K562 (cell line): ENCODE data around the gene TCF7. TPM values are rescaled to one million over a fixed set of nuclear protein-coding genes. Genes with fewer than 3 reads are reported as not detected.

Source experiments
- CC2D1A ChIP-seq: fragments of 450-650 bp; IDR thresholded peaks from 2 replicates; pipeline ENCODE4 v1.6.1; 2017; ENCODE audit warnings: mild to moderate bottlenecking
- CCAR2 ChIP-seq: fragments of 200-400 bp; formaldehyde crosslinking; IDR thresholded peaks from 2 replicates; pipeline ENCODE4 v1.6.1; 2017; ENCODE audit warnings: mild to moderate bottlenecking, low read depth, low read length
- CEBPG ChIP-seq, 3 experiments: fragments of 200-800 bp in 1 of 3; sonication (Bioruptor generic) in 1 of 3; sonication (generic) in 1 of 3; formaldehyde crosslinking in 1 of 3; IDR thresholded peaks in 2 of 3; conservative IDR thresholded peaks in 1 of 3; 2 replicates each; pipeline versions ENCODE4 v1.6.1 to v1.8.0; 2016 to 2022; ENCODE audit warnings: missing compliant biosample characterization in 2 of 3, missing genetic modification characterization in 2 of 3, mild to moderate bottlenecking in 1 of 3, missing genetic modification reagents in 1 of 3
- HNRNPL ChIP-seq: fragments of 200-400 bp; formaldehyde crosslinking; IDR thresholded peaks from 2 replicates; pipeline ENCODE4 v1.6.1; 2017; ENCODE audit warnings: low read depth, mild to moderate bottlenecking, low read length
- LEF1 ChIP-seq: fragments of 450-650 bp; IDR thresholded peaks from 2 replicates; pipeline ENCODE4 v1.6.1; 2016; ENCODE audit warnings: mild to moderate bottlenecking
- MTA3 ChIP-seq: fragments of 450-650 bp; formaldehyde crosslinking; IDR thresholded peaks from 2 replicates; pipeline ENCODE4 v1.6.1; 2017; ENCODE audit warnings: mild to moderate bottlenecking, borderline replicate concordance
- MYNN ChIP-seq, 2 experiments: sonication (generic); formaldehyde crosslinking in 1 of 2; IDR thresholded peaks; 2 replicates each; pipeline versions ENCODE4 v1.5.0 to v1.6.1; 2016 to 2020; ENCODE audit warnings: antibody characterized with exemption in 1 of 2, missing genetic modification reagents in 1 of 2
- SREBF1 ChIP-seq: fragments of 150-350 bp; IDR thresholded peaks from 2 replicates; pipeline ENCODE4 v1.6.1; 2014; ENCODE audit warnings: antibody characterized with exemption, low read depth, low read length, borderline replicate concordance
- ZNF224 ChIP-seq: sonication (generic); formaldehyde crosslinking; IDR thresholded peaks from 2 replicates; pipeline ENCODE4 v1.8.0; 2022; ENCODE audit warnings: mild to moderate bottlenecking, missing genetic modification reagents
- ZNF583 ChIP-seq: fragments of 250-450 bp; sonication (Bioruptor Pico); IDR thresholded peaks from 2 replicates; pipeline ENCODE4 v1.4.0; 2020
- polyA plus RNA-seq, 8 experiments: library from polyadenylated mRNA; depleted of rRNA in 4 of 8; stranded (reverse) in 5 of 8; unstranded in 3 of 8; fragments of >200 nt; fragmentation: Nextera tagmentation in 2 of 8; fragmentation: Illumina TruSeq in 1 of 8; extraction: Ambion mirVana in 2 of 8; extraction: Trizol in 1 of 8; gene quantifications; 2 replicates each; pipeline versions ENCODE4 v1.2.1 to v1.2.3, GENCODE V29; 2011 to 2014; ENCODE audit warnings: inconsistent platforms in 1 of 8, missing spikeins in 1 of 8
- total RNA-seq, 7 experiments: library from RNA; depleted of rRNA in 6 of 7; stranded (reverse); fragments of >200 nt in 6 of 7; fragmentation: Illumina TruSeq in 2 of 7; extraction: Trizol in 2 of 7; gene quantifications; 2 replicates each; pipeline versions ENCODE4 v1.2.1 to v1.2.3, GENCODE V29; 2011 to 2021; ENCODE audit warnings: low replicate concordance in 1 of 7
- TF ChIP-seq, protein P1 (sequence below), 3 experiments: IDR thresholded peaks in 2 of 3; conservative IDR thresholded peaks in 1 of 3; 2 replicates each; pipeline ENCODE4 v1.5.1; 2011 to 2012; ENCODE audit warnings: low read length in 3 of 3, mild to moderate bottlenecking in 3 of 3, control low read depth in 2 of 3, improper control_type of control experiment in 1 of 3, inconsistent platforms in 1 of 3, low read depth in 1 of 3, mixed read lengths in 1 of 3, moderate library complexity in 1 of 3; ENCODE audit not compliant: insufficient read depth in 2 of 3
- TF ChIP-seq, protein P2 (sequence below): fragments of 450-650 bp; IDR thresholded peaks from 2 replicates; pipeline ENCODE4 v1.6.1; 2016; ENCODE audit warnings: low read depth

Gene TCF7
- total and polyA plus RNA-seq, 9 of the 15 experiments (the other 6 are each of a cell fraction or from before 2014, with no cell fraction given) = 1.6 to 14.9 (median 4.2) TPM

DNA sequence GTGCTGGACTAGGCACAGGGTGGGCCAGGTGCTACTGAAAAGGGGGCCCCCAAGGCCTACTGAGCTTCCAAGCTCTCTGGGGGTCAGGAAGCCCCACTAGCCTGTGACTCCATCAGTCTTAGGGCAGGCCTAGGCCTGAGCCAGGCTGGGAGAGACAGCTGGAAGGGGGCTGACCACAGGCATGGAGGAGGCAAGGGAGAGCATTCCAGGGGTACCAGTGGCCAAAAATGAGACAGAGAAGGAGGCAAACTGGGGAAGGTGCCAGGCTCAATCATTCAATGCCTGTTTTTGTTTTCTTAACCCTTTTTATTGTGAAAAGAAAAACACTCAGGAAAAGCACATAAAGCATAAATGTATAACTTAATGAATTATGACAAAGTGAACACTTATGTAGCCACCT is 26.2 kb upstream of the TCF7 start (continued):
- TF ChIP-seq CC2D1A (no peak), CCAR2 (no peak), LEF1 (no peak), MYNN (IDR thresholded peaks at IDR 0.05) (no peak), MYNN (CRISPR knock-in tag; IDR thresholded peaks at IDR 0.05) (no peak), ZNF224 (CRISPR knock-in tag) (no peak), HNRNPL (no peak), CEBPG (CRISPR knock-in tag; IDR thresholded peaks at IDR 0.05) (no peak), CEBPG (tag; conservative IDR thresholded peaks at IDR 0.05 in 1 of 2, IDR thresholded peaks at IDR 0.05 in 1 of 2) (no peak), SREBF1 (no peak), MTA3 (no peak), ZNF583 (CRISPR knock-in tag) (no peak)
- TF ChIP-seq, protein P1, sequence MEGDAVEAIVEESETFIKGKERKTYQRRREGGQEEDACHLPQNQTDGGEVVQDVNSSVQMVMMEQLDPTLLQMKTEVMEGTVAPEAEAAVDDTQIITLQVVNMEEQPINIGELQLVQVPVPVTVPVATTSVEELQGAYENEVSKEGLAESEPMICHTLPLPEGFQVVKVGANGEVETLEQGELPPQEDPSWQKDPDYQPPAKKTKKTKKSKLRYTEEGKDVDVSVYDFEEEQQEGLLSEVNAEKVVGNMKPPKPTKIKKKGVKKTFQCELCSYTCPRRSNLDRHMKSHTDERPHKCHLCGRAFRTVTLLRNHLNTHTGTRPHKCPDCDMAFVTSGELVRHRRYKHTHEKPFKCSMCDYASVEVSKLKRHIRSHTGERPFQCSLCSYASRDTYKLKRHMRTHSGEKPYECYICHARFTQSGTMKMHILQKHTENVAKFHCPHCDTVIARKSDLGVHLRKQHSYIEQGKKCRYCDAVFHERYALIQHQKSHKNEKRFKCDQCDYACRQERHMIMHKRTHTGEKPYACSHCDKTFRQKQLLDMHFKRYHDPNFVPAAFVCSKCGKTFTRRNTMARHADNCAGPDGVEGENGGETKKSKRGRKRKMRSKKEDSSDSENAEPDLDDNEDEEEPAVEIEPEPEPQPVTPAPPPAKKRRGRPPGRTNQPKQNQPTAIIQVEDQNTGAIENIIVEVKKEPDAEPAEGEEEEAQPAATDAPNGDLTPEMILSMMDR (IDR thresholded peaks at IDR 0.05 in 2 of 3, conservative IDR thresholded peaks at IDR 0.05 in 1 of 3; ENCODE audit: insufficient read depth in 2 of 3, low read depth in 1 of 3, low read length in 3 of 3) = no peak
- TF ChIP-seq, protein P2, sequence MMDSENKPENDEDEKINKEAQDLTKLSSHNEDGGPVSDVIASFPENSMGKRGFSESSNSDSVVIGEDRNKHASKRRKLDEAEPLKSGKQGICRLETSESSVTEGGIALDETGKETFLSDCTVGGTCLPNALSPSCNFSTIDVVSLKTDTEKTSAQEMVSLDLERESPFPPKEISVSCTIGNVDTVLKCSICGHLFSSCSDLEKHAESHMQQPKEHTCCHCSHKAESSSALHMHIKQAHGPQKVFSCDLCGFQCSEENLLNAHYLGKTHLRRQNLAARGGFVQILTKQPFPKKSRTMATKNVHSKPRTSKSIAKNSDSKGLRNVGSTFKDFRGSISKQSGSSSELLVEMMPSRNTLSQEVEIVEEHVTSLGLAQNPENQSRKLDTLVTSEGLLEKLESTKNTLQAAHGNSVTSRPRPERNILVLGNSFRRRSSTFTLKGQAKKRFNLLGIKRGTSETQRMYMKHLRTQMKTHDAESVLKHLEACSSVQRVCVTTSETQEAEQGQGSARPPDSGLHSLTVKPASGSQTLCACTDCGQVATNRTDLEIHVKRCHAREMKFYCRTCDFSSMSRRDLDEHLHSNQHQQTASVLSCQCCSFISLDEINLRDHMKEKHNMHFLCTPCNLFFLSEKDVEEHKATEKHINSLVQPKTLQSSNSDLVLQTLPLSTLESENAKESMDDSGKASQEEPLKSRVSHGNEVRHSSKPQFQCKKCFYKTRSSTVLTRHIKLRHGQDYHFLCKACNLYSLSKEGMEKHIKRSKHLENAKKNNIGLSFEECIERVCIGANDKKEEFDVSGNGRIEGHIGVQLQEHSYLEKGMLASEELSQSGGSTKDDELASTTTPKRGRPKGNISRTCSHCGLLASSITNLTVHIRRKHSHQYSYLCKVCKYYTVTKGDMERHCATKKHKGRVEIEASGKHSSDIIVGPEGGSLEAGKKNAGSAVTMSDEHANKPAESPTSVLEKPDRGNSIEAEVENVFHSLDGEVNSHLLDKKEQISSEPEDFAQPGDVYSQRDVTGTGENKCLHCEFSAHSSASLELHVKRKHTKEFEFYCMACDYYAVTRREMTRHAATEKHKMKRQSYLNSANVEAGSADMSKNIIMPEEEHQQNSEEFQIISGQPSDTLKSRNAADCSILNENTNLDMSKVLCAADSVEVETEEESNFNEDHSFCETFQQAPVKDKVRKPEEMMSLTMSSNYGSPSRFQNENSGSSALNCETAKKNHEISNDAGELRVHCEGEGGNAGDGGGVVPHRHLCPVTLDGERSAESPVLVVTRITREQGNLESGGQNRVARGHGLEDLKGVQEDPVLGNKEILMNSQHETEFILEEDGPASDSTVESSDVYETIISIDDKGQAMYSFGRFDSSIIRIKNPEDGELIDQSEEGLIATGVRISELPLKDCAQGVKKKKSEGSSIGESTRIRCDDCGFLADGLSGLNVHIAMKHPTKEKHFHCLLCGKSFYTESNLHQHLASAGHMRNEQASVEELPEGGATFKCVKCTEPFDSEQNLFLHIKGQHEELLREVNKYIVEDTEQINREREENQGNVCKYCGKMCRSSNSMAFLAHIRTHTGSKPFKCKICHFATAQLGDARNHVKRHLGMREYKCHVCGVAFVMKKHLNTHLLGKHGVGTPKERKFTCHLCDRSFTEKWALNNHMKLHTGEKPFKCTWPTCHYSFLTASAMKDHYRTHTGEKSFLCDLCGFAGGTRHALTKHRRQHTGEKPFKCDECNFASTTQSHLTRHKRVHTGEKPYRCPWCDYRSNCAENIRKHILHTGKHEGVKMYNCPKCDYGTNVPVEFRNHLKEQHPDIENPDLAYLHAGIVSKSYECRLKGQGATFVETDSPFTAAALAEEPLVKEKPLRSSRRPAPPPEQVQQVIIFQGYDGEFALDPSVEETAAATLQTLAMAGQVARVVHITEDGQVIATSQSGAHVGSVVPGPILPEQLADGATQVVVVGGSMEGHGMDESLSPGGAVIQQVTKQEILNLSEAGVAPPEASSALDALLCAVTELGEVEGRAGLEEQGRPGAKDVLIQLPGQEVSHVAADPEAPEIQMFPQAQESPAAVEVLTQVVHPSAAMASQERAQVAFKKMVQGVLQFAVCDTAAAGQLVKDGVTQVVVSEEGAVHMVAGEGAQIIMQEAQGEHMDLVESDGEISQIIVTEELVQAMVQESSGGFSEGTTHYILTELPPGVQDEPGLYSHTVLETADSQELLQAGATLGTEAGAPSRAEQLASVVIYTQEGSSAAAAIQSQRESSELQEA = no peak
- TF ChIP-seq, all 486 proteins: peak for 0
